Testis (tissue), 2 donors: Measurements from ENCODE around the gene PITX2.
"Not testable (repeated sequence)": the region's sequence is repeated elsewhere in the genome, so short reads cannot be mapped to it uniquely, and the experiment has no call there.

Source experiments
- POLR2A ChIP-seq: fragments of 450-650 bp; IDR thresholded peaks from one replicate; pipeline ENCODE4 v1.6.1; 2017; ENCODE audit warnings: antibody characterized with exemption, mild to moderate bottlenecking, moderate library complexity
- TF ChIP-seq, protein P1 (sequence below), 3 experiments: fragments of 450-650 bp in 2 of 3; fragments of 200-600 bp in 1 of 3; sonication (generic) in 1 of 3; IDR thresholded peaks; one replicate each; pipeline ENCODE4 v1.5.1; 2016 to 2019; ENCODE audit warnings: antibody characterized with exemption in 3 of 3, mild to moderate bottlenecking in 2 of 3, moderate library complexity in 1 of 3

GRCh38 chr4:110576696-110577095 is 46.2 kb downstream of the PITX2 start:
- TF ChIP-seq POLR2A, result not testable (repeated sequence)
- TF ChIP-seq, protein P1, sequence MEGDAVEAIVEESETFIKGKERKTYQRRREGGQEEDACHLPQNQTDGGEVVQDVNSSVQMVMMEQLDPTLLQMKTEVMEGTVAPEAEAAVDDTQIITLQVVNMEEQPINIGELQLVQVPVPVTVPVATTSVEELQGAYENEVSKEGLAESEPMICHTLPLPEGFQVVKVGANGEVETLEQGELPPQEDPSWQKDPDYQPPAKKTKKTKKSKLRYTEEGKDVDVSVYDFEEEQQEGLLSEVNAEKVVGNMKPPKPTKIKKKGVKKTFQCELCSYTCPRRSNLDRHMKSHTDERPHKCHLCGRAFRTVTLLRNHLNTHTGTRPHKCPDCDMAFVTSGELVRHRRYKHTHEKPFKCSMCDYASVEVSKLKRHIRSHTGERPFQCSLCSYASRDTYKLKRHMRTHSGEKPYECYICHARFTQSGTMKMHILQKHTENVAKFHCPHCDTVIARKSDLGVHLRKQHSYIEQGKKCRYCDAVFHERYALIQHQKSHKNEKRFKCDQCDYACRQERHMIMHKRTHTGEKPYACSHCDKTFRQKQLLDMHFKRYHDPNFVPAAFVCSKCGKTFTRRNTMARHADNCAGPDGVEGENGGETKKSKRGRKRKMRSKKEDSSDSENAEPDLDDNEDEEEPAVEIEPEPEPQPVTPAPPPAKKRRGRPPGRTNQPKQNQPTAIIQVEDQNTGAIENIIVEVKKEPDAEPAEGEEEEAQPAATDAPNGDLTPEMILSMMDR (IDR thresholded peaks at IDR 0.05), result not testable (repeated sequence)
